ENCODE measurements around the gene MFGE8. TPM values are rescaled to one million over a fixed set of nuclear protein-coding genes. Genes with fewer than 3 reads are reported as not detected.

The MFGE8 gene
- total and polyA plus RNA-seq, 4 donors: 59.4 to 225 (median 116) TPM

- Histone ChIP-seq H3K27me3 (ENCODE audit: control insufficient read depth, insufficient read depth, low read length) (no peaks in the 10 kb centered on the region), H3K36me3 (ENCODE audit: control insufficient read depth, insufficient read depth, low read length) (peaks cover 11% of the 10 kb centered on the region), H3K4me1 (ENCODE audit: control insufficient read depth, insufficient read depth, low read length) (no peaks in the 10 kb centered on the region), H3K4me3 (ENCODE audit: low read depth, low read length) (no peak overlapping the region), H3K9me3 (ENCODE audit: control insufficient read depth, insufficient read depth, low read length) (no peaks in the 10 kb centered on the region), H3K27ac (ENCODE audit: low read depth, low read length) (no peak overlapping the region)
- 79% methylated on average over 14 of the region's 14 CpGs for WGBS (ENCODE audit: insufficient coverage)
- DNase-seq (ENCODE audit: low read depth in 4 of 6, low spot score in 6 of 6): no peak
Measured at GRCh38 chr15:88871313-88871712, 41.9 kb downstream of the MFGE8 start.

GRCh38 chr15:88866295-88866881 lies 46.8 kb downstream of the MFGE8 start:
- WGBS (ENCODE audit: insufficient coverage): 89% methylated on average over 7 of the region's 10 CpGs
- DNase-seq (ENCODE audit: low read depth in 4 of 6, low spot score in 6 of 6): no peak
- Histone ChIP-seq H3K4me1 (ENCODE audit: control insufficient read depth, insufficient read depth, low read length) (no peaks in the 10 kb centered on the region), H3K36me3 (ENCODE audit: control insufficient read depth, insufficient read depth, low read length) (peaks cover 4% of the 10 kb centered on the region), H3K27ac (ENCODE audit: low read depth, low read length) (no peak overlapping the region), H3K9me3 (ENCODE audit: control insufficient read depth, insufficient read depth, low read length) (no peaks in the 10 kb centered on the region), H3K27me3 (ENCODE audit: control insufficient read depth, insufficient read depth, low read length) (no peaks in the 10 kb centered on the region), H3K4me3 (ENCODE audit: low read depth, low read length) (no peak overlapping the region)

- 72% methylated on average over 4 of the region's 6 CpGs for WGBS (ENCODE audit: insufficient coverage)
- Histone ChIP-seq H3K27ac (ENCODE audit: low read depth, low read length) (no peak overlapping the region), H3K27me3 (ENCODE audit: control insufficient read depth, insufficient read depth, low read length) (no peaks in the 10 kb centered on the region), H3K36me3 (ENCODE audit: control insufficient read depth, insufficient read depth, low read length) (no peaks in the 10 kb centered on the region), H3K4me1 (ENCODE audit: control insufficient read depth, insufficient read depth, low read length) (no peaks in the 10 kb centered on the region), H3K9me3 (ENCODE audit: control insufficient read depth, insufficient read depth, low read length) (no peaks in the 10 kb centered on the region), H3K4me3 (ENCODE audit: low read depth, low read length) (no peak overlapping the region)
- no peak for DNase-seq (ENCODE audit: low read depth in 4 of 6, low spot score in 6 of 6)
Measured at GRCh38 chr15:88865498-88866099, 47.6 kb downstream of the MFGE8 start.

- H3K4me3 ChIP-seq (ENCODE audit: low read depth, low read length): no peak overlapping the region
- no peak overlapping the region for H3K27ac ChIP-seq (ENCODE audit: low read depth, low read length)
- H3K27me3 ChIP-seq (ENCODE audit: control insufficient read depth, insufficient read depth, low read length): no peaks in the 10 kb centered on the region
- H3K9me3 ChIP-seq (ENCODE audit: control insufficient read depth, insufficient read depth, low read length): no peaks in the 10 kb centered on the region
- 48% methylated on average over 2 of the region's 4 CpGs for WGBS (ENCODE audit: insufficient coverage)
- no peaks in the 10 kb centered on the region for H3K36me3 ChIP-seq (ENCODE audit: control insufficient read depth, insufficient read depth, low read length)
- DNase-seq (ENCODE audit: low read depth in 4 of 6, low spot score in 6 of 6): no peak
- no peaks in the 10 kb centered on the region for H3K4me1 ChIP-seq (ENCODE audit: control insufficient read depth, insufficient read depth, low read length)
Measured at GRCh38 chr15:88864861-88865497, 48.2 kb downstream of the MFGE8 start.

- DNase-seq (ENCODE audit: low read depth in 4 of 6, low spot score in 6 of 6): no peak
- WGBS (ENCODE audit: insufficient coverage): no CpG with 5 or more reads among the region's 1 CpG
Measured at GRCh38 chr15:88863412-88863811, 49.8 kb downstream of the MFGE8 start.

GRCh38 chr15:88860212-88860611 lies 53.0 kb downstream of the MFGE8 start:
- no peak for DNase-seq (ENCODE audit: low read depth in 4 of 6, low spot score in 6 of 6)
- Histone ChIP-seq H3K9me3 (ENCODE audit: control insufficient read depth, insufficient read depth, low read length) (no peaks in the 10 kb centered on the region), H3K36me3 (ENCODE audit: control insufficient read depth, insufficient read depth, low read length) (no peaks in the 10 kb centered on the region), H3K4me3 (ENCODE audit: low read depth, low read length) (no peak overlapping the region), H3K4me1 (ENCODE audit: control insufficient read depth, insufficient read depth, low read length) (no peaks in the 10 kb centered on the region), H3K27ac (ENCODE audit: low read depth, low read length) (no peak overlapping the region), H3K27me3 (ENCODE audit: control insufficient read depth, insufficient read depth, low read length) (no peaks in the 10 kb centered on the region)
- 86% methylated on average over 7 of the region's 7 CpGs for WGBS (ENCODE audit: insufficient coverage)

More at GRCh38 chr15:88863412-88863811, 49.8 kb downstream of the MFGE8 start:
- Histone ChIP-seq H3K36me3 (ENCODE audit: control insufficient read depth, insufficient read depth, low read length) (no peaks in the 10 kb centered on the region), H3K27me3 (ENCODE audit: control insufficient read depth, insufficient read depth, low read length) (no peaks in the 10 kb centered on the region), H3K27ac (ENCODE audit: low read depth, low read length) (no peak overlapping the region), H3K4me1 (ENCODE audit: control insufficient read depth, insufficient read depth, low read length) (no peaks in the 10 kb centered on the region), H3K4me3 (ENCODE audit: low read depth, low read length) (no peak overlapping the region), H3K9me3 (ENCODE audit: control insufficient read depth, insufficient read depth, low read length) (no peaks in the 10 kb centered on the region)

- Histone ChIP-seq H3K4me1 (ENCODE audit: control insufficient read depth, insufficient read depth, low read length) (no peaks in the 10 kb centered on the region), H3K27me3 (ENCODE audit: control insufficient read depth, insufficient read depth, low read length) (no peaks in the 10 kb centered on the region), H3K36me3 (ENCODE audit: control insufficient read depth, insufficient read depth, low read length) (no peaks in the 10 kb centered on the region), H3K9me3 (ENCODE audit: control insufficient read depth, insufficient read depth, low read length) (no peaks in the 10 kb centered on the region), H3K27ac (ENCODE audit: low read depth, low read length) (no peak overlapping the region), H3K4me3 (ENCODE audit: low read depth, low read length) (no peak overlapping the region)
- 58% methylated on average over 6 of the region's 7 CpGs for WGBS (ENCODE audit: insufficient coverage)
- peak in 1 of 6 donors; percentile 28 for DNase-seq (ENCODE audit: low read depth in 4 of 6, low spot score in 6 of 6)
Measured at GRCh38 chr15:88859550-88859949, 53.6 kb downstream of the MFGE8 start.

- DNase-seq (ENCODE audit: low read depth in 4 of 6, low spot score in 6 of 6): no peak
- no peaks in the 10 kb centered on the region for H3K36me3 ChIP-seq (ENCODE audit: control insufficient read depth, insufficient read depth, low read length)
- WGBS (ENCODE audit: insufficient coverage): 92% methylated on average over 11 of the region's 11 CpGs
- no peaks in the 10 kb centered on the region for H3K4me1 ChIP-seq (ENCODE audit: control insufficient read depth, insufficient read depth, low read length)
- no peaks in the 10 kb centered on the region for H3K9me3 ChIP-seq (ENCODE audit: control insufficient read depth, insufficient read depth, low read length)
- no peaks in the 10 kb centered on the region for H3K27me3 ChIP-seq (ENCODE audit: control insufficient read depth, insufficient read depth, low read length)
- H3K4me3 ChIP-seq (ENCODE audit: low read depth, low read length): no peak overlapping the region
- no peak overlapping the region for H3K27ac ChIP-seq (ENCODE audit: low read depth, low read length)
Measured at GRCh38 chr15:88858934-88859333, 54.2 kb downstream of the MFGE8 start.

- no peak overlapping the region for H3K27ac ChIP-seq (ENCODE audit: low read depth, low read length)
- H3K36me3 ChIP-seq (ENCODE audit: control insufficient read depth, insufficient read depth, low read length): peaks cover 3% of the 10 kb centered on the region
- DNase-seq (ENCODE audit: low read depth in 4 of 6, low spot score in 6 of 6): no peak
- no peaks in the 10 kb centered on the region for H3K27me3 ChIP-seq (ENCODE audit: control insufficient read depth, insufficient read depth, low read length)
- no peaks in the 10 kb centered on the region for H3K9me3 ChIP-seq (ENCODE audit: control insufficient read depth, insufficient read depth, low read length)
- no peak overlapping the region for H3K4me3 ChIP-seq (ENCODE audit: low read depth, low read length)
- no peaks in the 10 kb centered on the region for H3K4me1 ChIP-seq (ENCODE audit: control insufficient read depth, insufficient read depth, low read length)
Measured at GRCh38 chr15:88852476-88852875, 60.7 kb downstream of the MFGE8 start.

Data from spinal cord (tissue), 10 donors.